Choroid plexus epithelial cell (primary cell): ENCODE data around the gene CMSS1.

Experiments used
- DNase-seq: peaks from one replicate; pipeline ENCODE4 v3.0.0-alpha.2; 2010; ENCODE audit warnings: low read depth
- H3K4me3 ChIP-seq: 2 replicates; pipeline ENCODE4 v1.5.1; 2011; ENCODE audit warnings: low read depth, mild to moderate bottlenecking, control low read depth, low read length, moderate library complexity
- TF ChIP-seq, protein P1 (sequence below): conservative IDR thresholded peaks from 2 replicates; pipeline ENCODE4 v1.5.1; 2011; ENCODE audit warnings: low read depth, mild to moderate bottlenecking, control low read depth, inconsistent platforms, low read length, moderate library complexity

Gene CMSS1

DNA sequence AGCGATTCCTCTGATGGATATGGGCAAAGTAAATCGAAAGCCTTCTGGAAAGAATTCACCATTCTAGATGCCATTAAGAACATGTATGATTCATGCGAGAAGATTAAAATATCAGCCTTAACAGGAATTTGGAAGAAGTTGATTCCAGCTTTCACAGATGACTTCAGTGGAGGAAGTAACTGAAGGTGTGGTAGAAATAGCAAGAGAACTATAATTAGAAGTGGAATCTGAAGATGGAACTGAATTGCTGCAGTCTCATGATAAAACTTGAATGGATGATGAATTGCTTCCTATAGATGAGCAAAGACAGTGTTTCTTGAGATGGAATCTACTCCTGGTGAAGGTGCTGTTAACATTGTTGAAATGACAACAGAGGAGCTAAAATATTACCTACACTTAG, 413.0 kb downstream of the CMSS1 start:
- no peak for DNase-seq
- TF ChIP-seq, protein P1, sequence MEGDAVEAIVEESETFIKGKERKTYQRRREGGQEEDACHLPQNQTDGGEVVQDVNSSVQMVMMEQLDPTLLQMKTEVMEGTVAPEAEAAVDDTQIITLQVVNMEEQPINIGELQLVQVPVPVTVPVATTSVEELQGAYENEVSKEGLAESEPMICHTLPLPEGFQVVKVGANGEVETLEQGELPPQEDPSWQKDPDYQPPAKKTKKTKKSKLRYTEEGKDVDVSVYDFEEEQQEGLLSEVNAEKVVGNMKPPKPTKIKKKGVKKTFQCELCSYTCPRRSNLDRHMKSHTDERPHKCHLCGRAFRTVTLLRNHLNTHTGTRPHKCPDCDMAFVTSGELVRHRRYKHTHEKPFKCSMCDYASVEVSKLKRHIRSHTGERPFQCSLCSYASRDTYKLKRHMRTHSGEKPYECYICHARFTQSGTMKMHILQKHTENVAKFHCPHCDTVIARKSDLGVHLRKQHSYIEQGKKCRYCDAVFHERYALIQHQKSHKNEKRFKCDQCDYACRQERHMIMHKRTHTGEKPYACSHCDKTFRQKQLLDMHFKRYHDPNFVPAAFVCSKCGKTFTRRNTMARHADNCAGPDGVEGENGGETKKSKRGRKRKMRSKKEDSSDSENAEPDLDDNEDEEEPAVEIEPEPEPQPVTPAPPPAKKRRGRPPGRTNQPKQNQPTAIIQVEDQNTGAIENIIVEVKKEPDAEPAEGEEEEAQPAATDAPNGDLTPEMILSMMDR: no peak
- H3K4me3 ChIP-seq: no peak overlapping the region
